Epithelial cell of proximal tubule (primary cell): Measurements from ENCODE around the gene XPNPEP1. TPM values are rescaled to one million over a fixed set of nuclear protein-coding genes. Genes with fewer than 3 reads are reported as not detected.

Experiments used
- DNase-seq: peaks from one replicate; pipeline ENCODE4 v3.0.0-alpha.2; 2011; ENCODE audit warnings: low read depth
- H3K4me3 ChIP-seq: 2 replicates; pipeline ENCODE4 v1.5.1; 2011; ENCODE audit warnings: low read depth, mild to moderate bottlenecking, low read length
- total RNA-seq: library from RNA; depleted of rRNA; stranded (reverse); fragments of >200 nt; gene quantifications from 2 replicates; pipeline ENCODE4 v1.2.3, GENCODE V29; 2015
- TF ChIP-seq, protein P1 (sequence below): conservative IDR thresholded peaks from 2 replicates; pipeline ENCODE4 v1.5.1; 2012; ENCODE audit warnings: low read depth, mild to moderate bottlenecking, low read length

Gene XPNPEP1
- total RNA-seq, 1 donor from 2014 or later = 191 TPM

DNA sequence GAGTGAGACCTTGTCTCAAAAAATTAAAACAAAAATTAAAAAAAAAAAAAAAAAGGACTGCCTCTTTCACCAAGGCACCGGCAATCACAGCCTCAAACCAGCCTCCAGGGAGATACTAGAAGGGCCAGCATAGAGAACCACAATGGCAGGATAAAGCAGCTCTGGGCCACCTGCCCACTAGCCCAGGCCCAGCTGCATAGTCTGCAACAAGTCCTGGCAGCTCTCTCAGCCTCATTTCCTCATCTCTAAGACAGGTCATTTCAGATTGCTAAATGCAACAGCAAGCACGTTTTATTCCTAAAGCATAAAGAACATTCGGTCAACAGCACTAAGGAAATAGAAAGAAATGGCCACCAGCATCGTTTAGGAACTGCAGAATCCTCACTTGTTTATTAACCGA, 28.8 kb downstream of the XPNPEP1 start:
- TF ChIP-seq, protein P1, sequence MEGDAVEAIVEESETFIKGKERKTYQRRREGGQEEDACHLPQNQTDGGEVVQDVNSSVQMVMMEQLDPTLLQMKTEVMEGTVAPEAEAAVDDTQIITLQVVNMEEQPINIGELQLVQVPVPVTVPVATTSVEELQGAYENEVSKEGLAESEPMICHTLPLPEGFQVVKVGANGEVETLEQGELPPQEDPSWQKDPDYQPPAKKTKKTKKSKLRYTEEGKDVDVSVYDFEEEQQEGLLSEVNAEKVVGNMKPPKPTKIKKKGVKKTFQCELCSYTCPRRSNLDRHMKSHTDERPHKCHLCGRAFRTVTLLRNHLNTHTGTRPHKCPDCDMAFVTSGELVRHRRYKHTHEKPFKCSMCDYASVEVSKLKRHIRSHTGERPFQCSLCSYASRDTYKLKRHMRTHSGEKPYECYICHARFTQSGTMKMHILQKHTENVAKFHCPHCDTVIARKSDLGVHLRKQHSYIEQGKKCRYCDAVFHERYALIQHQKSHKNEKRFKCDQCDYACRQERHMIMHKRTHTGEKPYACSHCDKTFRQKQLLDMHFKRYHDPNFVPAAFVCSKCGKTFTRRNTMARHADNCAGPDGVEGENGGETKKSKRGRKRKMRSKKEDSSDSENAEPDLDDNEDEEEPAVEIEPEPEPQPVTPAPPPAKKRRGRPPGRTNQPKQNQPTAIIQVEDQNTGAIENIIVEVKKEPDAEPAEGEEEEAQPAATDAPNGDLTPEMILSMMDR = no peak
- no peak for DNase-seq

DNA sequence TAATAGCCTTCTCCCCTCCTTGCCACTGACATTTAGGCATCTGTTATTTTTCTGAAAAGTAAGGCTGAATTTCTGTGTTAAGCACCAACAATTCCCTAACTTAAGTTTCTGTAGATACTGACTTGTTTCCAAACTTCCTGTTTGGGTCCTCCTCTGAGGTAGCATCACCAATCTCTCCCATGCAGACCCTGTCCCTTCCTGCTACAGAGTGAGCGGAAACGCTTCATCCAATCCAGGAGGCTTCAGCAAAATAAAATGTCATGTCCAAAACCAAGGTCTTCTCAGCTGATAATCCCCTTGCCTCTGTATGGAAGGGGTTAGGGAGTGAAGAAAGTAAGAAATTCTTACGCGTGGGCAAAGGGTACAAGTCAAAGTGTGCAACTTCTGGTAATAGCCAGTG, 29.9 kb downstream of the XPNPEP1 start:
- TF ChIP-seq, protein P1 = no peak
- no peak overlapping the region for H3K4me3 ChIP-seq

More for the DNA sequence above, 28.8 kb downstream of the XPNPEP1 start:
- H3K4me3 ChIP-seq = no peak overlapping the region

DNA sequence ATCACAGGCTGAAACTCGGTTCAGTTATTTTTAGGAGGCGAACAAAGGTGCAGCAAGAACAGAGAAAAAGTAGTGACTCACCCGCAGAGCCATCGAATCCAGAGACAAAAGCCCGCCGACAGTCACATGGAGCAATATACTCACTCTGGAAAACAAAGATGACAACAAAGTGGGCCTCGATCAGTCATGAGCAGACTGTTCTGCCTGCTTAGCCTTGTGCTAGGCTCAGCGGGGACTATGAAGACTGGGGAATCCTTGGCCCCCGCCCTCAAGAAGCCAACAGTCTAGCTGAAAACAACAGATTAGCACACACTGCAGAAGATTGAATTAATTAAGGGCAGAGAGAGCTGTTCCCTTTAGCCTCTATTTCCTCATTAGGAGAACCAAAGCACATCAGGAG, 30.4 kb downstream of the XPNPEP1 start:
- no peak overlapping the region for H3K4me3 ChIP-seq
- TF ChIP-seq, protein P1 = no peak
- no peak for DNase-seq

More for the DNA sequence above, 29.9 kb downstream of the XPNPEP1 start:
- DNase-seq = no peak

GRCh38 chr10:109892117-109892516, 31.2 kb downstream of the XPNPEP1 start:
- TF ChIP-seq, protein P1 = no peak
- DNase-seq = no peak
- H3K4me3 ChIP-seq = no peak overlapping the region

DNA sequence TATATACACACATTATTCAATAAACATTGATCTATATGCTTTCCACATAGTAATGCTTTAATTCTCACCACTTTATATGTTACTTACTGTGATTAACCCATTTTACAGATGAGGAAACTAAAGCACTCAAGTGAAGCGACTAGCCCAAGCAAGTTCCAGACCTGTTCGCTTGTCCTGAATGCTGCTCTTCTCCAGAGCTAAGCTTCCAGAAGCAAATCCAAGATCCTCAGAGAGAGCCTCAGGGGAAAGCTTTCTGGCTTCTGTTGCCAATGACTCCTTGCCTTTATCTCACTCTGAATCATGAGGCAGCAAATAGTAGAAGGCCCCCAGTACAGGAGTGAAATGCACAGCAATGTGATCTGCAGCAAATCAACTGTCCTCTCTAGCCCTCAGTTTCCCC, 32.2 kb downstream of the XPNPEP1 start:
- TF ChIP-seq, protein P1 = no peak
- no peak for DNase-seq
- no peak overlapping the region for H3K4me3 ChIP-seq

DNA sequence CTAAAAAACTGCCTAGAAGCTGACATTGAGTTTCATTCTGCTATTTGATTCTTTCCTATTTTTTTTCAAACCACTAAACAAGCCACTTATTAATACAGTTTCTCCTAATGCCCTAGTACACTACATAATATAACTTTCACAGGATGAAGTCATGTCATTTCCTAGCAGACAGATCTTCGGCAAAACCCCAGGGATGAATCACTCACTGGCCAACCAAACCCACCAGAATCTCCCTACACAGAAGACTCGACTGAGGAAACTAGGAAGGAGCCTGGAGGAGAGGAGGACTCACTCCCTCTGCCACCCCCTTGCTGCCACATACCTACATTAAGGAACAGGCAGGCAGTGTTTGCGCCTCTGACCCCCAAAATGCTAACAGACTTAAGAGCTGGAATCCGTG, 33.4 kb downstream of the XPNPEP1 start:
- DNase-seq = peak; percentile 66
- H3K4me3 ChIP-seq = no peak overlapping the region
- TF ChIP-seq, protein P1 = peak; percentile 22

DNA sequence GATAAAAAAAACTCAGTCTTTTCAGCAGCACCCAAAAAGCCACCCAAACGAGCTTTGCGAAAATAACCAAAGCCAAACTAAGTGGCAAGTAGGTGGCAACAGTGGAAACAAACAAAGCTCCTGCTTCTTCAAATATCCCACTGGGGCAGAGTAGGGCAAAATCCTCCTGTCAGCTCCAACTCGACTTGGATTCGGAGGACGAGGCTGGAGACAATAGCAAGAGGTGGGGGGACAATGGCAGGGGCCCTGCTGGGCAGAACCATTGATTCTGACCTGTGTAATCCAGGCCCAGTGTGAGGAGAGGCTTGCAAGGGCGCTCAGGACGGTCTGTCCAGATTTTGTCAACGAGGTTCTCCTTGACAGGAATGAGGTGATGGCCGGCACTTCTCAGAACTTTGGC, 35.5 kb downstream of the XPNPEP1 start:
- no peak for DNase-seq
- TF ChIP-seq, protein P1 = no peak

More for the DNA sequence above, 35.5 kb downstream of the XPNPEP1 start:
- H3K4me3 ChIP-seq = no peak overlapping the region
